ENCODE results near the gene MYRIP.

- no peak for TF ChIP-seq CTCF (IDR thresholded peaks at IDR 0.05)
- TF ChIP-seq POLR2A (IDR thresholded peaks at IDR 0.05), result no peak
These were observed 72.7 kb downstream of the MYRIP start for GRCh38 chr3:39882111-39882510.
